CD4-positive, CD25-positive, alpha-beta regulatory T cell (primary cell): ENCODE measurements around the gene RDH11. TPM values are rescaled to one million over a fixed set of nuclear protein-coding genes. Genes with fewer than 3 reads are reported as not detected.

Experiments
- ATAC-seq, 2 donors: fragments of 150-1000 bp; cut with Tn5 transposase; one replicate each; pipeline ENCODE4 v1.10.0; 2021; ENCODE audit warnings: low read depth in 2 of 2, moderate number of reproducible peaks in 2 of 2, moderate library complexity in 1 of 2
- DNase-seq, 3 donors: peaks; one replicate each; pipeline versions ENCODE4 v3.0.0 to v3.0.0-alpha.2; 2012 to 2022; ENCODE audit warnings: mixed read lengths in 1 of 3
- H3K27ac ChIP-seq: one replicate; pipeline ENCODE4 v1.7.0; 2013; ENCODE audit warnings: mild to moderate bottlenecking, low read length; ENCODE audit not compliant: insufficient read depth, poor library complexity, severe bottlenecking
- H3K27me3 ChIP-seq: one replicate; pipeline ENCODE4 v1.7.0; 2013; ENCODE audit warnings: low read length; ENCODE audit not compliant: control insufficient read depth, insufficient read depth
- H3K36me3 ChIP-seq: one replicate; pipeline ENCODE4 v1.7.0; 2013; ENCODE audit warnings: mild to moderate bottlenecking, low read length, moderate library complexity; ENCODE audit not compliant: control insufficient read depth, insufficient read depth
- H3K4me1 ChIP-seq: 2 replicates; pipeline ENCODE4 v1.7.0; 2013; ENCODE audit warnings: mild to moderate bottlenecking, low read length; ENCODE audit not compliant: insufficient read depth, control insufficient read depth, poor library complexity, severe bottlenecking
- H3K4me3 ChIP-seq: one replicate; pipeline ENCODE4 v1.7.0; 2013; ENCODE audit warnings: low read depth, mild to moderate bottlenecking, low read length, moderate library complexity
- H3K9me3 ChIP-seq, 2 experiments: 1 replicate in 1 of 2; 2 replicates in 1 of 2; pipeline ENCODE4 v1.7.0; 2013; ENCODE audit warnings: low read length in 2 of 2, mild to moderate bottlenecking in 1 of 2, moderate library complexity in 1 of 2; ENCODE audit not compliant: control insufficient read depth in 2 of 2
- H3K27ac Mint-ChIP-seq, 3 donors: one replicate each; pipeline ENCODE4 v1.8.0; 2020 to 2022; ENCODE audit warnings: mild to moderate bottlenecking in 3 of 3, mixed read lengths in 3 of 3, moderate library complexity in 2 of 3
- H3K27me3 Mint-ChIP-seq: one replicate; pipeline ENCODE4 v1.8.0; 2022; ENCODE audit warnings: mild to moderate bottlenecking, mixed read lengths
- H3K36me3 Mint-ChIP-seq: one replicate; pipeline ENCODE4 v1.8.0; 2020; ENCODE audit warnings: mixed read lengths
- H3K4me1 Mint-ChIP-seq, 4 donors: one replicate each; pipeline ENCODE4 v1.8.0; 2020 to 2022; ENCODE audit warnings: mixed read lengths in 4 of 4, mild to moderate bottlenecking in 1 of 4
- H3K4me3 Mint-ChIP-seq, 4 donors: one replicate each; pipeline ENCODE4 v1.8.0; 2020 to 2022; ENCODE audit warnings: mild to moderate bottlenecking in 4 of 4, mixed read lengths in 4 of 4, moderate library complexity in 3 of 4
- H3K9me3 Mint-ChIP-seq, 7 donors: one replicate each; pipeline ENCODE4 v1.8.0; 2020 to 2022; ENCODE audit warnings: mixed read lengths in 7 of 7, mild to moderate bottlenecking in 3 of 7, moderate library complexity in 2 of 7
- polyA plus RNA-seq, 4 donors: library from polyadenylated mRNA; unstranded; fragments of 300-500 nt; fragmentation: Illumina TruSeq; gene quantifications; one replicate each; pipeline ENCODE4 v1.2.3, GENCODE V29; 2021
- total RNA-seq: library from RNA; stranded (reverse); gene quantifications from one replicate; pipeline ENCODE4 v1.2.3, GENCODE V29; 2022

Gene RDH11
- total and polyA plus RNA-seq, 5 donors from 2014 or later = 26.7 to 84.1 (median 72.2) TPM

GRCh38 chr14:67665868-67666267 is 29.7 kb downstream of the RDH11 start:
- Histone ChIP-seq H3K27ac (no peak overlapping the region), H3K4me3 (no peak overlapping the region), H3K36me3 (peaks cover 2% of the 10 kb centered on the region), H3K9me3 (no peaks in the 10 kb centered on the region), H3K27me3 (no peaks in the 10 kb centered on the region), H3K4me1 (peaks cover 21% of the 10 kb centered on the region)
- no peak for ATAC-seq
- Mint-ChIP-seq H3K9me3 (no peaks in the 10 kb centered on the region), H3K36me3 (peaks cover 8% of the 10 kb centered on the region), H3K4me3 (peak overlapping the region in 1 of 4 donors; percentile 1), H3K27ac (peak overlapping the region in 2 of 3 donors; percentile 11 to 43), H3K4me1 (peaks cover 32 to 69% (median 54%) of the 10 kb centered on the region in 4 donors), H3K27me3 (no peaks in the 10 kb centered on the region)
- no peak for DNase-seq

- no peaks in the 10 kb centered on the region for H3K27me3 Mint-ChIP-seq
- ATAC-seq = no peak
- H3K4me3 ChIP-seq = no peak overlapping the region
- peak overlapping the region in 2 of 3 donors; percentile 4 to 28 for H3K27ac Mint-ChIP-seq
- no peak for DNase-seq
- no peak overlapping the region for H3K4me3 Mint-ChIP-seq
- H3K36me3 Mint-ChIP-seq = peaks cover 5% of the 10 kb centered on the region
- H3K9me3 Mint-ChIP-seq = no peaks in the 10 kb centered on the region
- H3K36me3 ChIP-seq = peaks cover 15% of the 10 kb centered on the region
- no peak overlapping the region for H3K27ac ChIP-seq
- H3K4me1 ChIP-seq = peaks cover 18% of the 10 kb centered on the region
- peaks cover 24 to 47% (median 39%) of the 10 kb centered on the region in 4 donors for H3K4me1 Mint-ChIP-seq
- no peaks in the 10 kb centered on the region for H3K27me3 ChIP-seq
- H3K9me3 ChIP-seq = no peaks in the 10 kb centered on the region
Measured at GRCh38 chr14:67663633-67664032, 31.9 kb downstream of the RDH11 start.

GRCh38 chr14:67653651-67654280 is 41.8 kb downstream of the RDH11 start:
- H3K4me3 ChIP-seq = no peak overlapping the region
- Mint-ChIP-seq H3K27me3 (no peaks in the 10 kb centered on the region), H3K9me3 (no peaks in the 10 kb centered on the region), H3K36me3 (peaks cover 36% of the 10 kb centered on the region), H3K4me1 (peaks cover 0 to 4% (median 0%) of the 10 kb centered on the region in 4 donors), H3K27ac (no peak overlapping the region), H3K4me3 (no peak overlapping the region)
- ATAC-seq (no peak), DNase-seq (no peak)
- no peaks in the 10 kb centered on the region for H3K9me3 ChIP-seq
- peaks cover 90% of the 10 kb centered on the region for H3K36me3 ChIP-seq
- H3K27me3 ChIP-seq = no peaks in the 10 kb centered on the region
- no peaks in the 10 kb centered on the region for H3K4me1 ChIP-seq
- no peak overlapping the region for H3K27ac ChIP-seq

DNA sequence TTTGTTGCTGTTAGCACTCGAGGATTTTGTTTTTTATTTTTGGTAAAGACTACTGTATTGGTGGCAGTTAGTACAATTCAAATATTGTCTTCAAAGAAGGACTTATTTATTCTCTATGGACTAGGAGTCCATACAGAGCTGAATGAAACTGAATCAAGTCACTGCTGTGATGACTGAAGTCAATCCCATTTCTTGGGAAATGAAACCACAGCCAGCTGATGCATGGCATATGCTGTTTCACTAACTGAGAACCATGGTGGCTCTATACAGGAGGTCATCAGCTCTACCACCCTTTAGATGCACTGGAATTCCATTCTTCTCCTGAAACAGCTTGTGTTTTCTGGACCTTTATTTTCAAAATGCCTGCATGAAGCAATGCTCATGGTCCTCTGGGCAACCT is 43.4 kb downstream of the RDH11 start:
- Histone ChIP-seq H3K4me1 (no peaks in the 10 kb centered on the region), H3K9me3 (no peaks in the 10 kb centered on the region), H3K36me3 (peaks cover 87% of the 10 kb centered on the region), H3K27me3 (no peaks in the 10 kb centered on the region), H3K4me3 (no peak overlapping the region), H3K27ac (no peak overlapping the region)
- Mint-ChIP-seq H3K9me3 (no peaks in the 10 kb centered on the region), H3K4me3 (no peak overlapping the region), H3K4me1 (no peaks in the 10 kb centered on the region), H3K27ac (peak overlapping the region in 1 of 3 donors; percentile 6), H3K36me3 (peaks cover 35% of the 10 kb centered on the region), H3K27me3 (no peaks in the 10 kb centered on the region)
- no peak for ATAC-seq
- no peak for DNase-seq

- Mint-ChIP-seq H3K9me3 (no peaks in the 10 kb centered on the region), H3K4me1 (no peaks in the 10 kb centered on the region), H3K27me3 (no peaks in the 10 kb centered on the region), H3K36me3 (peaks cover 33% of the 10 kb centered on the region), H3K4me3 (no peak overlapping the region), H3K27ac (peak overlapping the region in 1 of 3 donors; percentile 26)
- Histone ChIP-seq H3K9me3 (no peaks in the 10 kb centered on the region), H3K27me3 (no peaks in the 10 kb centered on the region), H3K27ac (no peak overlapping the region), H3K36me3 (peaks cover 83% of the 10 kb centered on the region), H3K4me3 (no peak overlapping the region), H3K4me1 (no peaks in the 10 kb centered on the region)
- DNase-seq (no peak), ATAC-seq (no peak)
Measured at GRCh38 chr14:67650694-67651093, 44.9 kb downstream of the RDH11 start.

- H3K4me1 ChIP-seq = no peaks in the 10 kb centered on the region
- Mint-ChIP-seq H3K27ac (no peak overlapping the region), H3K9me3 (no peaks in the 10 kb centered on the region), H3K27me3 (no peaks in the 10 kb centered on the region), H3K4me3 (no peak overlapping the region), H3K4me1 (no peaks in the 10 kb centered on the region), H3K36me3 (peaks cover 37% of the 10 kb centered on the region)
- H3K36me3 ChIP-seq = peaks cover 82% of the 10 kb centered on the region
- DNase-seq = no peak
- no peaks in the 10 kb centered on the region for H3K27me3 ChIP-seq
- no peak overlapping the region for H3K4me3 ChIP-seq
- no peaks in the 10 kb centered on the region for H3K9me3 ChIP-seq
- ATAC-seq = no peak
- H3K27ac ChIP-seq = no peak overlapping the region
Measured at GRCh38 chr14:67650151-67650550, 45.4 kb downstream of the RDH11 start.

DNA sequence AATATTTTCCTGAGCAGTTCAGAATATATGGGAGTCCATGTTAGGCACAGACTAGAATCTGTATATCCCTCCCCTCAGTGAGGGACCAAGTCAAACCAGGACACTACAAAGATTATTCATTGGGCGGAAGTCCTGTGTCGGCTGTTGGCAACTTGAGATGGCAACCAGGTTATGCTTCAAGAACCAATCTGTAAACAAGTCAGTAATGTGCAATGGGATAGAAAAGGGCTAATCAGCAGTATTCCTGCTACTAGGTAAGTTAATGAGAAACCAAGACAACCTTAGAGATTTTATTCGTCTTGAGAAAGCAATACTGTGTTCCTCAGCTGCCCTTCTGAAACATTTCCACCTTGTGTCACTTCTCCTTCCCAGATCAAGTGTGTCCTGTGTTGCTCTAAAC is 49.4 kb downstream of the RDH11 start:
- Mint-ChIP-seq H3K4me1 (peaks cover 10 to 24% (median 15%) of the 10 kb centered on the region in 4 donors), H3K27me3 (no peaks in the 10 kb centered on the region), H3K9me3 (no peaks in the 10 kb centered on the region), H3K36me3 (peaks cover 29% of the 10 kb centered on the region), H3K4me3 (no peak overlapping the region), H3K27ac (no peak overlapping the region)
- ATAC-seq = no peak
- peaks cover 5% of the 10 kb centered on the region for H3K4me1 ChIP-seq
- H3K27me3 ChIP-seq = no peaks in the 10 kb centered on the region
- H3K4me3 ChIP-seq = no peak overlapping the region
- H3K36me3 ChIP-seq = peaks cover 46% of the 10 kb centered on the region
- no peaks in the 10 kb centered on the region for H3K9me3 ChIP-seq
- H3K27ac ChIP-seq = no peak overlapping the region
- no peak for DNase-seq

DNA sequence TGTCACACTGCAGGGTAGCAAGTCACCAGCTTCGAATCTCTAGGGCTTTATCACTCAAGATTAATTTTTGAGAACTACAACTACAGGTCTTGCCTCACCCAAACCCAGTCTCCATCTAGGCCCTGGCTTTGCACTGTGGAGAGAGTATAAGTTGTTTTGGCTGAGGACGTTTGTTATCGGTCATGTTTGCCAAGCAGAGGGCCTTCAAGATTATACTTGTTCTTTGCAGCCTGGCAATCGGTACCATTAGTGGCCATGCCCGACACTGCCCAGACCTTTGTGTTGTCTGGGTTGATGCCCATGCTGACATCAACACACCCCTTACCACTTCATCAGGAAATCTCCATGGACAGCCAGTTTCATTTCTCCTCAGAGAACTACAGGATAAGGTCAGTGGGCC is 50.1 kb downstream of the RDH11 start:
- peak overlapping the region in 1 of 3 donors; percentile 63 for H3K27ac Mint-ChIP-seq
- DNase-seq (no peak), ATAC-seq (no peak)
- H3K4me1 Mint-ChIP-seq = peaks cover 10 to 24% (median 15%) of the 10 kb centered on the region in 4 donors
- peaks cover 22% of the 10 kb centered on the region for H3K36me3 Mint-ChIP-seq
- Histone ChIP-seq H3K4me3 (no peak overlapping the region), H3K36me3 (peaks cover 39% of the 10 kb centered on the region), H3K27ac (no peak overlapping the region), H3K27me3 (no peaks in the 10 kb centered on the region), H3K9me3 (no peaks in the 10 kb centered on the region), H3K4me1 (peaks cover 5% of the 10 kb centered on the region)
- no peaks in the 10 kb centered on the region for H3K27me3 Mint-ChIP-seq
- H3K4me3 Mint-ChIP-seq = no peak overlapping the region
- H3K9me3 Mint-ChIP-seq = no peaks in the 10 kb centered on the region
